Neural crest cell (in vitro differentiated cells): ENCODE results near the gene UBE2L6. TPM values are rescaled to one million over a fixed set of nuclear protein-coding genes. Genes with fewer than 3 reads are reported as not detected.

Experiments
- DNase-seq: peaks from one replicate; pipeline ENCODE4 v3.0.0; 2021; ENCODE audit warnings: low read depth, mixed read lengths, low spot score
- H3K27ac Mint-ChIP-seq: one replicate; pipeline ENCODE4 v1.8.0; 2021; ENCODE audit warnings: mild to moderate bottlenecking, mixed read lengths; ENCODE audit not compliant: unreplicated experiment
- H3K27me3 Mint-ChIP-seq: 2 replicates; pipeline ENCODE4 v1.8.0; 2021; ENCODE audit warnings: low read depth, mild to moderate bottlenecking, mixed read lengths
- H3K36me3 Mint-ChIP-seq: 2 replicates; pipeline ENCODE4 v1.8.0; 2021; ENCODE audit warnings: low read depth, mild to moderate bottlenecking, mixed read lengths
- H3K4me1 Mint-ChIP-seq: 2 replicates; pipeline ENCODE4 v1.8.0; 2021; ENCODE audit warnings: mixed read lengths
- H3K4me3 Mint-ChIP-seq: one replicate; pipeline ENCODE4 v1.8.0; 2021; ENCODE audit warnings: mild to moderate bottlenecking, mixed read lengths
- H3K9me3 Mint-ChIP-seq: 2 replicates; pipeline ENCODE4 v1.8.0; 2021; ENCODE audit warnings: mixed read lengths
- CTCF ChIP-seq: fragments of 200-600 bp; sonication (generic); conservative IDR thresholded peaks from 2 replicates; pipeline ENCODE4 v1.5.0; 2021; ENCODE audit warnings: antibody characterized with exemption, mild to moderate bottlenecking
- total RNA-seq: library from RNA; stranded (reverse); gene quantifications from 2 replicates; pipeline ENCODE4 v1.2.1, GENCODE V29; 2021

Gene UBE2L6
- total RNA-seq, 1 donor from 2014 or later, result 68.7 TPM

GRCh38 chr11:57546869-57547475 lies 20.5 kb downstream of the UBE2L6 start:
- peaks cover 2% of the 10 kb centered on the region for H3K36me3 Mint-ChIP-seq
- peak overlapping the region; percentile 50 for H3K27ac Mint-ChIP-seq
- H3K27me3 Mint-ChIP-seq, result peaks cover 7% of the 10 kb centered on the region
- no peak for TF ChIP-seq CTCF
- H3K4me3 Mint-ChIP-seq, result no peak overlapping the region
- peaks cover 4% of the 10 kb centered on the region for H3K4me1 Mint-ChIP-seq
- no peaks in the 10 kb centered on the region for H3K9me3 Mint-ChIP-seq
- no peak for DNase-seq

GRCh38 chr11:57546451-57546850 lies 21.0 kb downstream of the UBE2L6 start:
- Mint-ChIP-seq H3K4me1 (peaks cover 4% of the 10 kb centered on the region), H3K27me3 (peaks cover 7% of the 10 kb centered on the region), H3K36me3 (peaks cover 2% of the 10 kb centered on the region), H3K27ac (no peak overlapping the region), H3K4me3 (no peak overlapping the region), H3K9me3 (no peaks in the 10 kb centered on the region)
- no peak for TF ChIP-seq CTCF
- DNase-seq, result no peak

GRCh38 chr11:57545883-57546282 lies 21.6 kb downstream of the UBE2L6 start:
- no peak for TF ChIP-seq CTCF
- no peak for DNase-seq
- Mint-ChIP-seq H3K4me3 (no peak overlapping the region), H3K27me3 (peaks cover 7% of the 10 kb centered on the region), H3K36me3 (peaks cover 2% of the 10 kb centered on the region), H3K9me3 (no peaks in the 10 kb centered on the region), H3K4me1 (peaks cover 4% of the 10 kb centered on the region), H3K27ac (peak overlapping the region; percentile 57)

- no peaks in the 10 kb centered on the region for H3K9me3 Mint-ChIP-seq
Measured at GRCh38 chr11:57544566-57544965, 22.9 kb downstream of the UBE2L6 start.

GRCh38 chr11:57543593-57543992 lies 23.9 kb downstream of the UBE2L6 start:
- H3K36me3 Mint-ChIP-seq, result peaks cover under 1% of the 10 kb centered on the region
- H3K9me3 Mint-ChIP-seq, result no peaks in the 10 kb centered on the region
- TF ChIP-seq CTCF, result no peak
- H3K27me3 Mint-ChIP-seq, result peaks cover 7% of the 10 kb centered on the region
- H3K4me3 Mint-ChIP-seq, result no peak overlapping the region
- H3K27ac Mint-ChIP-seq, result no peak overlapping the region
- peaks cover 4% of the 10 kb centered on the region for H3K4me1 Mint-ChIP-seq
- DNase-seq, result no peak

More at GRCh38 chr11:57544566-57544965, 22.9 kb downstream of the UBE2L6 start:
- DNase-seq, result no peak
- TF ChIP-seq CTCF, result no peak
- H3K4me1 Mint-ChIP-seq, result peaks cover 4% of the 10 kb centered on the region
- no peak overlapping the region for H3K4me3 Mint-ChIP-seq
- peaks cover 7% of the 10 kb centered on the region for H3K27me3 Mint-ChIP-seq
- H3K36me3 Mint-ChIP-seq, result peaks cover 2% of the 10 kb centered on the region
- H3K27ac Mint-ChIP-seq, result no peak overlapping the region
